SJCRH30 (cell line): Measurements from ENCODE around the gene MATN1. TPM values are rescaled to one million over a fixed set of nuclear protein-coding genes. Genes with fewer than 3 reads are reported as not detected.

Source experiments
- DNase-seq, 2 experiments: peaks; one replicate each; pipeline ENCODE4 v3.0.0-alpha.2; 2015 to 2020
- H3K27ac ChIP-seq: fragments of 250-450 bp; sonication (Bioruptor Pico); 2 replicates; pipeline ENCODE4 v1.5.1; 2020; ENCODE audit warnings: mild to moderate bottlenecking, moderate library complexity
- H3K27me3 ChIP-seq: fragments of 250-450 bp; sonication (Bioruptor Pico); 2 replicates; pipeline ENCODE4 v1.5.1; 2020; ENCODE audit warnings: mild to moderate bottlenecking, moderate library complexity
- H3K36me3 ChIP-seq: fragments of 250-450 bp; sonication (Bioruptor Pico); 2 replicates; pipeline ENCODE4 v1.5.1; 2020; ENCODE audit warnings: mild to moderate bottlenecking, moderate library complexity
- H3K4me1 ChIP-seq: fragments of 250-450 bp; sonication (Bioruptor Pico); 2 replicates; pipeline ENCODE4 v1.5.1; 2020; ENCODE audit warnings: mild to moderate bottlenecking, moderate library complexity
- H3K4me3 ChIP-seq: fragments of 250-450 bp; sonication (Bioruptor Pico); 2 replicates; pipeline ENCODE4 v1.5.1; 2020; ENCODE audit warnings: mild to moderate bottlenecking, moderate library complexity
- H3K9me3 ChIP-seq: fragments of 250-450 bp; sonication (Bioruptor Pico); replicated peaks from 2 replicates; pipeline ENCODE4 v1.5.1; 2020; ENCODE audit warnings: mild to moderate bottlenecking, moderate library complexity
- total RNA-seq: library from RNA; depleted of rRNA; stranded (reverse); fragments of >200 nt; shearing (Covaris generic); gene quantifications from 2 replicates; pipeline ENCODE4 v1.2.3, GENCODE V29; 2014

Gene MATN1
- total RNA-seq, 1 experiment from 2014 or later = 0.47 TPM

- Histone ChIP-seq H3K9me3 (no peaks in the 10 kb centered on the region), H3K27ac (peak overlapping the region; percentile 92), H3K36me3 (peaks cover 6% of the 10 kb centered on the region; the same call in 1 of the 2 replicates), H3K27me3 (no peaks in the 10 kb centered on the region), H3K4me3 (no peak overlapping the region), H3K4me1 (peaks cover 40% of the 10 kb centered on the region)
- peak; percentile 59 to 60 for DNase-seq
These were observed 10.1 kb upstream of the MATN1 start for GRCh38 chr1:30733493-30733892.

GRCh38 chr1:30732277-30732996 is 9.1 kb upstream of the MATN1 start:
- Histone ChIP-seq H3K9me3 (no peaks in the 10 kb centered on the region), H3K4me3 (no peak overlapping the region), H3K36me3 (no peaks in the 10 kb centered on the region), H3K27me3 (no peaks in the 10 kb centered on the region), H3K4me1 (peaks cover 49% of the 10 kb centered on the region), H3K27ac (peak overlapping the region; percentile 92)
- DNase-seq = peak; percentile 95 to 97

GRCh38 chr1:30731806-30732276 is 8.5 kb upstream of the MATN1 start:
- peaks cover 50% of the 10 kb centered on the region for H3K4me1 ChIP-seq
- H3K9me3 ChIP-seq = no peaks in the 10 kb centered on the region
- no peak for DNase-seq
- H3K4me3 ChIP-seq = no peak overlapping the region
- no peak overlapping the region for H3K27ac ChIP-seq
- no peaks in the 10 kb centered on the region for H3K27me3 ChIP-seq
- no peaks in the 10 kb centered on the region for H3K36me3 ChIP-seq

GRCh38 chr1:30731109-30731805 is 7.9 kb upstream of the MATN1 start:
- Histone ChIP-seq H3K4me3 (no peak overlapping the region), H3K36me3 (no peaks in the 10 kb centered on the region), H3K9me3 (no peaks in the 10 kb centered on the region), H3K27me3 (no peaks in the 10 kb centered on the region), H3K4me1 (peaks cover 56% of the 10 kb centered on the region), H3K27ac (no peak overlapping the region)
- no peak for DNase-seq

GRCh38 chr1:30730346-30731108 is 7.1 kb upstream of the MATN1 start:
- peak overlapping the region; percentile 83 for H3K27ac ChIP-seq
- H3K9me3 ChIP-seq = no peaks in the 10 kb centered on the region
- H3K4me1 ChIP-seq = peaks cover 58% of the 10 kb centered on the region
- peak; percentile 81 for DNase-seq
- no peaks in the 10 kb centered on the region for H3K36me3 ChIP-seq
- no peak overlapping the region for H3K4me3 ChIP-seq
- no peaks in the 10 kb centered on the region for H3K27me3 ChIP-seq

- Histone ChIP-seq H3K27me3 (no peaks in the 10 kb centered on the region), H3K36me3 (no peaks in the 10 kb centered on the region), H3K9me3 (no peaks in the 10 kb centered on the region), H3K4me3 (no peak overlapping the region), H3K4me1 (peaks cover 58% of the 10 kb centered on the region), H3K27ac (peak overlapping the region; percentile 83)
- DNase-seq = peak; percentile 70 to 72
These were observed 6.5 kb upstream of the MATN1 start for GRCh38 chr1:30729901-30730300.

- Histone ChIP-seq H3K27me3 (no peaks in the 10 kb centered on the region), H3K9me3 (no peaks in the 10 kb centered on the region), H3K4me1 (peaks cover 56% of the 10 kb centered on the region), H3K36me3 (no peaks in the 10 kb centered on the region), H3K27ac (no peak overlapping the region), H3K4me3 (no peak overlapping the region)
- no peak for DNase-seq
These were observed 5.7 kb upstream of the MATN1 start for GRCh38 chr1:30728832-30729638.

GRCh38 chr1:30728340-30728739 is 5.0 kb upstream of the MATN1 start:
- H3K4me3 ChIP-seq = no peak overlapping the region
- DNase-seq = no peak
- H3K36me3 ChIP-seq = no peaks in the 10 kb centered on the region
- H3K27ac ChIP-seq = no peak overlapping the region
- no peaks in the 10 kb centered on the region for H3K9me3 ChIP-seq
- H3K4me1 ChIP-seq = peaks cover 49% of the 10 kb centered on the region
- H3K27me3 ChIP-seq = no peaks in the 10 kb centered on the region

GRCh38 chr1:30727824-30728223 is 4.4 kb upstream of the MATN1 start:
- Histone ChIP-seq H3K9me3 (no peaks in the 10 kb centered on the region), H3K27ac (no peak overlapping the region), H3K4me1 (peaks cover 44% of the 10 kb centered on the region), H3K27me3 (no peaks in the 10 kb centered on the region), H3K36me3 (no peaks in the 10 kb centered on the region), H3K4me3 (no peak overlapping the region)
- DNase-seq = peak in 1 of 2 experiments; percentile 63

- H3K4me1 ChIP-seq = peaks cover 41% of the 10 kb centered on the region
- no peaks in the 10 kb centered on the region for H3K27me3 ChIP-seq
- H3K4me3 ChIP-seq = no peak overlapping the region
- DNase-seq = no peak
- no peak overlapping the region for H3K27ac ChIP-seq
- no peaks in the 10 kb centered on the region for H3K36me3 ChIP-seq
- H3K9me3 ChIP-seq = no peaks in the 10 kb centered on the region
These were observed 3.6 kb upstream of the MATN1 start for GRCh38 chr1:30726773-30727684.

GRCh38 chr1:30726236-30726635 is 2.9 kb upstream of the MATN1 start:
- no peaks in the 10 kb centered on the region for H3K36me3 ChIP-seq
- H3K27me3 ChIP-seq = no peaks in the 10 kb centered on the region
- no peaks in the 10 kb centered on the region for H3K9me3 ChIP-seq
- H3K4me3 ChIP-seq = no peak overlapping the region
- peak in 1 of 2 experiments; percentile 52 for DNase-seq
- H3K27ac ChIP-seq = no peak overlapping the region
- H3K4me1 ChIP-seq = peaks cover 41% of the 10 kb centered on the region

GRCh38 chr1:30725450-30726095 is 2.2 kb upstream of the MATN1 start:
- H3K36me3 ChIP-seq = no peaks in the 10 kb centered on the region
- no peak overlapping the region for H3K27ac ChIP-seq
- no peaks in the 10 kb centered on the region for H3K9me3 ChIP-seq
- DNase-seq = no peak
- no peak overlapping the region for H3K4me3 ChIP-seq
- peaks cover 35% of the 10 kb centered on the region for H3K4me1 ChIP-seq
- H3K27me3 ChIP-seq = no peaks in the 10 kb centered on the region
